Muscle of leg (tissue), 11 donors: ENCODE measurements around the gene GPATCH4. TPM values are rescaled to one million over a fixed set of nuclear protein-coding genes. Genes with fewer than 3 reads are reported as not detected.

Experiments used
- DNase-seq: peaks from one replicate; pipeline ENCODE4 v3.0.0; 2013
- H3K27ac ChIP-seq: one replicate; pipeline ENCODE4 v1.5.1; 2013; ENCODE audit warnings: mild to moderate bottlenecking, low read length, control low read depth
- H3K27me3 ChIP-seq: one replicate; pipeline ENCODE4 v1.6.1; 2013; ENCODE audit warnings: low read length; ENCODE audit not compliant: control insufficient read depth, insufficient read depth
- H3K36me3 ChIP-seq: one replicate; pipeline ENCODE4 v1.6.1; 2013; ENCODE audit warnings: low read length; ENCODE audit not compliant: control insufficient read depth, insufficient read depth
- H3K4me1 ChIP-seq: one replicate; pipeline ENCODE4 v1.6.1; 2013; ENCODE audit warnings: low read length; ENCODE audit not compliant: control insufficient read depth, insufficient read depth
- H3K4me3 ChIP-seq: one replicate; pipeline ENCODE4 v1.5.1; 2013; ENCODE audit warnings: low read length, control low read depth
- H3K9me3 ChIP-seq: replicated peaks from 2 replicates; pipeline ENCODE4 v1.6.1; 2013; ENCODE audit warnings: low read depth, low read length; ENCODE audit not compliant: control insufficient read depth
- WGBS: methylation state at CpG from one replicate; pipeline ENCODE4 v1.1.5; 2013; ENCODE audit warnings: missing lambda C conversion rate; ENCODE audit not compliant: insufficient coverage; 5-methylcytosine and 5-hydroxymethylcytosine counted together
- polyA plus RNA-seq, 8 donors: library from polyadenylated mRNA; unstranded; fragments of 120-200 nt; gene quantifications; one replicate each; pipeline versions ENCODE4 v1.2.1 to v1.2.3, GENCODE V29; 2013; ENCODE audit warnings: inconsistent platforms in 1 of 8, low replicate concordance in 1 of 8; ENCODE audit not compliant: insufficient read length in 8 of 8, insufficient read depth in 1 of 8
- total RNA-seq: library from RNA; stranded (reverse); fragments of 120-200 nt; gene quantifications from one replicate; pipeline ENCODE4 v1.2.4, GENCODE V29; 2013

GPATCH4 gene
- total and polyA plus RNA-seq, 9 donors, result 10.6 to 32.9 (median 27.7) TPM

GRCh38 chr1:156579472-156579871, 21.8 kb downstream of the GPATCH4 start, which contains the start of gene TTC24:
Gene TTC24, plus strand, starts transcription at chr1:156579723. Its CDS starts 1,642 bp downstream, at chr1:156581365.
- Histone ChIP-seq H3K36me3 (no peaks in the 10 kb centered on the region), H3K9me3 (no peaks in the 10 kb centered on the region)
- WGBS, result 71% methylated on average over 1 of the region's 5 CpGs

DNA sequence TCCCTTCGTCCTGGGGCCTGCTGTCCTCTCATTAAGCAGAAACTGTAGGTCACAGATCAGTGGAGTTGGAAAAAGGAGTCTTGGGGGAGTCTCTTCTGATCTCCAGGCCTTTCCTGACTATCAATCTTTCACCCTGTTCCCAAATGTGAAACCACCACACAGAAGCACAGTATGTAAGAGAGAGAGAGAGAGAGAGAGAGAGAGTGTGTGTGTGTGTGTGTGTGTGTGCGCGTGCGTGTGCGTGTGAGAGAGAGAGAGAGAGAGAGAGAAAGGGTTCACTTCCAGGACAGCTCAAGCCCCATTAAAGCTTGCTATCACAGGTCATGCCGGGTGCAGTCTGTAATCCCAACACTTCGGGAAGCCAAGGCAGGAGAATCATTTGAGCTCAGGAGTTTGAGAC, 23.2 kb downstream of the GPATCH4 start:
- Histone ChIP-seq H3K36me3 (no peaks in the 10 kb centered on the region), H3K27me3 (peaks cover 9% of the 10 kb centered on the region), H3K4me3 (no peak overlapping the region), H3K4me1 (peaks cover 5% of the 10 kb centered on the region), H3K9me3 (no peaks in the 10 kb centered on the region), H3K27ac (no peak overlapping the region)
- no CpG with 5 or more reads among the region's 7 CpGs for WGBS
- DNase-seq, result no peak

More at GRCh38 chr1:156579472-156579871, 21.8 kb downstream of the GPATCH4 start, which contains the start of gene TTC24:
- peaks cover 5% of the 10 kb centered on the region for H3K27me3 ChIP-seq
- peaks cover 5% of the 10 kb centered on the region for H3K4me1 ChIP-seq
- H3K4me3 ChIP-seq, result no peak within 1 kb of the TSS
- no peak for DNase-seq
- H3K27ac ChIP-seq, result no peak within 1 kb of the TSS

- H3K4me3 ChIP-seq, result no peak overlapping the region
- no peak for DNase-seq
- H3K36me3 ChIP-seq, result no peaks in the 10 kb centered on the region
- H3K9me3 ChIP-seq, result no peaks in the 10 kb centered on the region
- H3K27ac ChIP-seq, result no peak overlapping the region
- 59% methylated on average over 2 of the region's 3 CpGs for WGBS
- H3K27me3 ChIP-seq, result peaks cover 9% of the 10 kb centered on the region
- H3K4me1 ChIP-seq, result peaks cover 6% of the 10 kb centered on the region
Measured at GRCh38 chr1:156577550-156577949, 23.7 kb downstream of the GPATCH4 start.

GRCh38 chr1:156574039-156574633, 27.1 kb downstream of the GPATCH4 start:
- H3K27me3 ChIP-seq, result peaks cover 9% of the 10 kb centered on the region
- no CpG with 5 or more reads among the region's 2 CpGs for WGBS

GRCh38 chr1:156572663-156573018, 28.6 kb downstream of the GPATCH4 start:
- Histone ChIP-seq H3K9me3 (no peaks in the 10 kb centered on the region), H3K27ac (no peak overlapping the region), H3K4me3 (peak overlapping the region; percentile 51), H3K36me3 (no peaks in the 10 kb centered on the region), H3K4me1 (peaks cover 8% of the 10 kb centered on the region), H3K27me3 (peaks cover 9% of the 10 kb centered on the region)
- 26% methylated on average over 7 of the region's 10 CpGs for WGBS
- DNase-seq, result no peak

More at GRCh38 chr1:156574039-156574633, 27.1 kb downstream of the GPATCH4 start:
- Histone ChIP-seq H3K9me3 (no peaks in the 10 kb centered on the region), H3K4me3 (no peak overlapping the region), H3K36me3 (no peaks in the 10 kb centered on the region), H3K4me1 (peaks cover 8% of the 10 kb centered on the region), H3K27ac (no peak overlapping the region)
- no peak for DNase-seq

DNA sequence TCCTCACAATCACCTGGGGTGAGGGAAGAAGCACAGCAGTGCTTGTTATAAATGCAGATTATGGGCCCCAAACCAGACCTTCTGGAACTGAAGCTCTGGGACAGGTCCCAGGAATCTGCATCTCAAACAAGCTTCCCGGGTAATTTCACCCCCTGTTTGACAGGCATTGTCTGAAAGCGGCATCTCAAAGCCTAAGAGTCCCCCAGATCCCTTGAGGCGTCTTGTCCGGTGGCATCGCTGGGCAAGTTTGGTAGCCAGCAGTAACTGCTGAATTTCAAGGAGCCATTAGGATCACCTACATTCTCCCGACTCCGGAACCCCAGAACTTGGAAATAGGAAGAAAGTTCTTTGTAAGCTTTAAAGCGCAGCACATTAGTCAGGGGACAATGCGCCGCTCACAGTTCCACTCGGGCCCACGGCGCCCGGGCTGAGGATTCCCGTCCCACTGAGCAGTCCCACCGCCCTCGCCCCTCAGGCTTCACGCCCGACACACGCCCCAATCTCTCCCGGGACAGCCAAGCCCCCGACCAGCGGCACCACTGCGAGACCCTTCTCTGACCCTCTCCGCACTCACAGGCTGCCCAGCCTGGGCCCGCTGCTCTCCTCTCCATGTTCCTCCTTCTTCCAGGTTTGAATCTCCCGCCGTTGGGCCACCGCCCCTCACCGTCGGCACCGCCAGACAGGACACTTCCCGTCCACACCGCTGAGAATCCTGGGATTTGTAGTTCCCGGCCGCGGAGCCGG, 29.2 kb downstream of the GPATCH4 start, which contains the start of gene IQGAP3:
TSS of gene IQGAP3 (minus strand) at position 647 of the 744 bp plus-strand sequence. CDS start at position 611, 36 bp downstream.
- Histone ChIP-seq H3K4me3 (peak within 1 kb of the TSS; percentile 51), H3K9me3 (no peaks in the 10 kb centered on the region), H3K4me1 (peaks cover 8% of the 10 kb centered on the region), H3K36me3 (peaks cover 5% of the 10 kb centered on the region), H3K27me3 (peaks cover 9% of the 10 kb centered on the region), H3K27ac (no peak within 1 kb of the TSS)
- WGBS, result 0% methylated on average over 38 of the region's 38 CpGs
- DNase-seq, result peak; percentile 91

- Histone ChIP-seq H3K27ac (no peak overlapping the region), H3K4me1 (peaks cover 8% of the 10 kb centered on the region), H3K27me3 (peaks cover 9% of the 10 kb centered on the region), H3K36me3 (peaks cover 5% of the 10 kb centered on the region), H3K9me3 (no peaks in the 10 kb centered on the region), H3K4me3 (peak overlapping the region; percentile 51)
- no CpG with 5 or more reads among the region's 4 CpGs for WGBS
- peak; percentile 71 for DNase-seq
Measured at GRCh38 chr1:156571261-156571852, 29.9 kb downstream of the GPATCH4 start.

GRCh38 chr1:156566436-156566835, 34.8 kb downstream of the GPATCH4 start:
- Histone ChIP-seq H3K4me1 (no peaks in the 10 kb centered on the region), H3K27me3 (no peaks in the 10 kb centered on the region), H3K9me3 (no peaks in the 10 kb centered on the region), H3K27ac (no peak overlapping the region), H3K4me3 (no peak overlapping the region), H3K36me3 (peaks cover 32% of the 10 kb centered on the region)
- 80% methylated on average over 4 of the region's 4 CpGs for WGBS
- no peak for DNase-seq

GRCh38 chr1:156565519-156565918, 35.8 kb downstream of the GPATCH4 start:
- no peaks in the 10 kb centered on the region for H3K9me3 ChIP-seq
- no peak overlapping the region for H3K27ac ChIP-seq
- peaks cover 38% of the 10 kb centered on the region for H3K36me3 ChIP-seq
- no CpG with 5 or more reads among the region's 2 CpGs for WGBS
- no peaks in the 10 kb centered on the region for H3K27me3 ChIP-seq
- H3K4me1 ChIP-seq, result no peaks in the 10 kb centered on the region
- no peak for DNase-seq
- no peak overlapping the region for H3K4me3 ChIP-seq

GRCh38 chr1:156560585-156561163, 40.6 kb downstream of the GPATCH4 start:
- Histone ChIP-seq H3K9me3 (no peaks in the 10 kb centered on the region), H3K4me3 (no peak overlapping the region), H3K4me1 (no peaks in the 10 kb centered on the region), H3K27me3 (no peaks in the 10 kb centered on the region), H3K27ac (no peak overlapping the region), H3K36me3 (peaks cover 46% of the 10 kb centered on the region)
- WGBS, result 94% methylated on average over 2 of the region's 5 CpGs
- no peak for DNase-seq
